GM12865 (cell line): ENCODE measurements around the gene GPR173.

Experiments
- DNase-seq: peaks from one replicate; pipeline ENCODE4 v3.0.0; 2010; ENCODE audit warnings: low read depth
- H3K4me3 ChIP-seq: 2 replicates; pipeline ENCODE4 v1.5.1; 2011; ENCODE audit warnings: mild to moderate bottlenecking, low read depth, low read length, control low read depth
- TF ChIP-seq, protein P1 (sequence below): IDR thresholded peaks from 2 replicates; pipeline ENCODE4 v1.5.1; 2011; ENCODE audit warnings: low read length, control low read depth, low read depth, inconsistent platforms; ENCODE audit not compliant: insufficient read depth; ENCODE audit errors: missing control alignments

GPR173 gene

DNA sequence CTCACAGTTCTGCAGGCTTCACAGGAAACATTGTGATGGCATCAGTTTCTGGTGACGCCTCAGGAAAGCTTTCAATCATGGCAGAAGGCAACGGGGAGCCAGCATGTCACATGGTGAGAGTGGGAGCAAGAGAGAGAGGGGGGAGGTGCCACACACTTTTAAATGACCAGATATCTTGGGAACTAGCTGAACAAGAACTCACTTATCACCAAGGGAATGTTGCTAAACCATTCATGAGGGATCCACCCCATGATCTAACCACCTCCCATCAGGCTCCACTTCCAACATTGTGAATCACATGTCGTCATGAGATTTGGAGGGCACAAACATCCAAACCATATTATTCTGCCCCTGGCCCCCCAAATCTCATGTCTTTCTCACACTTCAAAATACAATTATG lies 43.3 kb upstream of the GPR173 start:
- no peak for DNase-seq
- TF ChIP-seq, protein P1, sequence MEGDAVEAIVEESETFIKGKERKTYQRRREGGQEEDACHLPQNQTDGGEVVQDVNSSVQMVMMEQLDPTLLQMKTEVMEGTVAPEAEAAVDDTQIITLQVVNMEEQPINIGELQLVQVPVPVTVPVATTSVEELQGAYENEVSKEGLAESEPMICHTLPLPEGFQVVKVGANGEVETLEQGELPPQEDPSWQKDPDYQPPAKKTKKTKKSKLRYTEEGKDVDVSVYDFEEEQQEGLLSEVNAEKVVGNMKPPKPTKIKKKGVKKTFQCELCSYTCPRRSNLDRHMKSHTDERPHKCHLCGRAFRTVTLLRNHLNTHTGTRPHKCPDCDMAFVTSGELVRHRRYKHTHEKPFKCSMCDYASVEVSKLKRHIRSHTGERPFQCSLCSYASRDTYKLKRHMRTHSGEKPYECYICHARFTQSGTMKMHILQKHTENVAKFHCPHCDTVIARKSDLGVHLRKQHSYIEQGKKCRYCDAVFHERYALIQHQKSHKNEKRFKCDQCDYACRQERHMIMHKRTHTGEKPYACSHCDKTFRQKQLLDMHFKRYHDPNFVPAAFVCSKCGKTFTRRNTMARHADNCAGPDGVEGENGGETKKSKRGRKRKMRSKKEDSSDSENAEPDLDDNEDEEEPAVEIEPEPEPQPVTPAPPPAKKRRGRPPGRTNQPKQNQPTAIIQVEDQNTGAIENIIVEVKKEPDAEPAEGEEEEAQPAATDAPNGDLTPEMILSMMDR = no peak

DNA sequence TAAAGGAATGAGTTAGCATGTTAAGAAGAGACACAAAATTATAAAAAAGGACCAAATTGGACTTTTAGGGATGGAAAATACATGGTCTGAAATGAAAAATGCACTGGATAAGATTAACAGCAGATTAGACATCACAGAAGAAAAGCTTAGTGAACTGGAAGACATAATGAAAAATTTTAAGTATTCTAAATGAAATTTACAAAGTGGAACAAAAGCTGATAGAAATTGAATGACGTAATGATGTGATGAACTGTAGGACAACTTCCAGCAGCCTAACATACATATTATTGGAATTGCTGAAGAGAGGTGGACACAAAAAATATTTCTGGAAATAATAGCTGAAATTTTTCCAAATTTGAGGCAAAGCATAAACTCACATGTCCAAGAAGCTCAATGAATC lies 39.6 kb upstream of the GPR173 start:
- TF ChIP-seq, protein P1 = no peak
- no peak overlapping the region for H3K4me3 ChIP-seq
- DNase-seq = no peak

More for the DNA sequence above, 43.3 kb upstream of the GPR173 start:
- H3K4me3 ChIP-seq = no peak overlapping the region

DNA sequence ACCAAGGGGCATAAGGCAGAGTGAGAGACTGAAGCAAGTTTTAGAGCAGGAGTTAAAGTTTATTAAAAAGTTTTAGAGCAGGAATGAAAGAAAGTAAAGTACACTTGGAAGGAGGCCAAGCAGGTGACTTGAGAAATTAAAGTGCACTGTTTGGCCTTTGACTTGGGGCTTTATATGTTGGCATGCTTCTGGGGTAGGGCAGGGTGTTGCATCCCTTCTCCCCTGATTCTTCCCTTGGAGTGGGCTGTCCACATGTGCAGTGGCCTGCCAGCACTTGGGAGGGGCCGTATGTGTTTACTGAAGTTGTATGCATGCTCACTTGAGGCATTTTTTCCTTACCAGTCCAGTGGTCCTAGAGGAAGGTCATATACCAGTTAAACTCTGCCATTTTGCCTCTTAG lies 35.3 kb upstream of the GPR173 start:
- no peak overlapping the region for H3K4me3 ChIP-seq
- DNase-seq = no peak
- TF ChIP-seq, protein P1 = no peak

DNA sequence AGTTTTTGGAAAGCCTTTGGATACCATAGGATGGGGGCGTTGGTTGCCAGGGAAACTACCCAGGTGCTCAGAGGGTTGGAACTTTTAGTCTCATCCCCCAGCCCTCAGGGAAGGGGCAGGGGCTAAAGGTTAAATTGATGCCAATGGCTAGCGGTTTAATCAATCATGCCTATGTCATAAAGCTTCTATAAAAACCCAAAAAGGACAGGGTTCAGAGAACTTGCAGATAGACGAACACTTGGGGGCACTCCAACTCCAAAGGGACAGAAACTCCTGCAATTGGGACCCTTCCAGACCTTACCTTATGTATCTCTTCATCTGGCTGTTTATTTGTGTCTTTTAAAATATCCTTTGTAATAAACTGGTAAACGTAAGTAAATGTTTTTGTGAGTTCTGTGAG lies 30.0 kb upstream of the GPR173 start:
- DNase-seq = no peak
- TF ChIP-seq, protein P1 = no peak
- H3K4me3 ChIP-seq = no peak overlapping the region

DNA sequence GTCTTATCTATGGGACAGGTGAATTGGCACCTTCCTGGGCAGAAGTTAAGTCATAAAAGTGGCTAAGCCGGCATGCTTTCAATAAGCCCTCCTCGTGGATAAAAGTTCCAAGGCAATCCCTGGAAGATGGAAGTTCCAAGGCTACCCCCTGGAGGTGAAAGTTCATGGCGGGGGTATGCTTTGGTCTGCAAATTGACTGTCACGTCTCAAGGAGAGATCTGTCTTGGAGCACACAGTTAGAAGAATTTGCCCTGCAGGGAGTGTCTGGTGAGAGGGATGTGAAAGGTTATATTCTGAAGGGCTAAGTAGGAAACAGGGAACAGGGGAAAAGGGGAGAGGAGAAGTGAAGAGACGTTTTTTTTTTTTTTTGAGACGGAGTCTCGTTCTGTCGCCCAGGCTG lies 26.2 kb upstream of the GPR173 start:
- DNase-seq = no peak
- no peak overlapping the region for H3K4me3 ChIP-seq
- TF ChIP-seq, protein P1 = no peak

DNA sequence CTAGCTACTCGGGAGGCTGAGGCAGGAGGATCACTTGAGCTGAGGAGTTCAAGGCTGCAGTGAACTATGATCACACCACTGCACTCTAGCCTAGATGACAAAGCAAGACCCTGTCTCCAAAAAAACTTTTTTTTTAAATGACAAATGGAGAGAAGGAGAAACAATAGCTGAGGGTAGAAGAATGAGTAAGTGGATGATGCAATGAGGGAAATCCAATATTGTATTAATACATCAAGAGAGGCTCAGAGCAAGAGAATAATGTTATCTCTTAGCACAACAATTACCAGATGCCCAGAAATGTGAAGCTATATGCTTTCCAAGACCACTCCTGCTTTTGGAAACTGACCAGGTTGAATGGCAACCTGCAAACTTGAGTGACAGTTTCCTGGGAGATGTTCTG lies 19.9 kb upstream of the GPR173 start:
- TF ChIP-seq, protein P1 = no peak
- DNase-seq = no peak
- no peak overlapping the region for H3K4me3 ChIP-seq

DNA sequence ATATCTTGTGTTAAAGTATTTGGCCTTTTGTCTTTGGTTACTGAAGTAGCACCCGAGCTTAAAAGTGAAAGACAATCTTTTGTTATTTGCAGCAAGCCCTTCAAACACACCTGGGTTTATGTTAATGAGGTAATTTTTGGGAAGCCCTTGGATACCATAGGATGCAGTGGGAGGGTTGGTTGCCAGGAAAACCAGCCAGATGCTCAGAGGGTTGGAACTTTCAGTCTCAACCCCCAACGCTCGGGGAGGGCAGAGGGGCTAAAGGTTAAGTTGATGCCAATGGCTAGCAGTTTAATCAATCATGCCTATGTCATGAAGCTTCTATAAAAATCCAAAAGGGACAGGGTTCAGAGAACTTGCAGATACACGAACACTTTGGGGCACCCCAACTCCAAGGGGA lies 17.2 kb upstream of the GPR173 start:
- no peak overlapping the region for H3K4me3 ChIP-seq
- no peak for DNase-seq
- TF ChIP-seq, protein P1 = no peak
